Activated B cell treated with CpG ODN at 0.5 μM for 24 hours (primary cell): ENCODE data around the gene COPS3. TPM values are rescaled to one million over a fixed set of nuclear protein-coding genes. Genes with fewer than 3 reads are reported as not detected.

ENCODE experiments used
- ATAC-seq: fragments of 200-7000 bp; cut with Tn5 transposase; one replicate; pipeline ENCODE4 v1.10.0; 2021; ENCODE audit warnings: low read depth, mild to moderate bottlenecking, moderate library complexity
- CTCF ChIA-PET: fragments of 350-600 bp; sonication (Branson Sonifier 250); formaldehyde crosslinking; loops from one replicate; lab custom pipeline; 2021; ENCODE audit warnings: antibody characterized with exemption; lab: Charles Lee
- POLR2A ChIA-PET: fragments of 350-600 bp; sonication (Branson Sonifier 250); formaldehyde crosslinking; loops from one replicate; lab custom pipeline; 2021; ENCODE audit warnings: antibody characterized with exemption; lab: Charles Lee
- DNase-seq: peaks from one replicate; pipeline ENCODE4 v3.0.0; 2022
- H3K27ac Mint-ChIP-seq: one replicate; pipeline ENCODE4 v1.8.0; 2020; ENCODE audit warnings: mixed read lengths
- H3K27me3 Mint-ChIP-seq: one replicate; pipeline ENCODE4 v1.8.0; 2021; ENCODE audit warnings: mixed read lengths
- H3K36me3 Mint-ChIP-seq: one replicate; pipeline ENCODE4 v1.8.0; 2021; ENCODE audit warnings: low read depth, mixed read lengths
- H3K4me1 Mint-ChIP-seq: one replicate; pipeline ENCODE4 v1.8.0; 2021; ENCODE audit warnings: mixed read lengths
- H3K4me3 Mint-ChIP-seq: one replicate; pipeline ENCODE4 v1.8.0; 2020; ENCODE audit warnings: mild to moderate bottlenecking, mixed read lengths
- H3K9me3 Mint-ChIP-seq: one replicate; pipeline ENCODE4 v1.8.0; 2020; ENCODE audit warnings: mixed read lengths
- intact Hi-C: fragments of 100-400 bp; cut with micrococcal nuclease; formaldehyde crosslinking; loops from one replicate; pipeline ENCODE4 v1.15.1; 2024
- total RNA-seq: library from RNA; stranded (reverse); gene quantifications from 2 replicates; pipeline ENCODE4 v1.2.3, GENCODE V29; 2022
- TF ChIP-seq, protein P1 (sequence below): fragments of 200-600 bp; IDR thresholded peaks from one replicate; pipeline ENCODE4 v1.8.0; 2022; ENCODE audit warnings: antibody characterized with exemption, mild to moderate bottlenecking

The COPS3 gene
- total RNA-seq, 1 donor from 2014 or later = 73.7 TPM

DNA sequence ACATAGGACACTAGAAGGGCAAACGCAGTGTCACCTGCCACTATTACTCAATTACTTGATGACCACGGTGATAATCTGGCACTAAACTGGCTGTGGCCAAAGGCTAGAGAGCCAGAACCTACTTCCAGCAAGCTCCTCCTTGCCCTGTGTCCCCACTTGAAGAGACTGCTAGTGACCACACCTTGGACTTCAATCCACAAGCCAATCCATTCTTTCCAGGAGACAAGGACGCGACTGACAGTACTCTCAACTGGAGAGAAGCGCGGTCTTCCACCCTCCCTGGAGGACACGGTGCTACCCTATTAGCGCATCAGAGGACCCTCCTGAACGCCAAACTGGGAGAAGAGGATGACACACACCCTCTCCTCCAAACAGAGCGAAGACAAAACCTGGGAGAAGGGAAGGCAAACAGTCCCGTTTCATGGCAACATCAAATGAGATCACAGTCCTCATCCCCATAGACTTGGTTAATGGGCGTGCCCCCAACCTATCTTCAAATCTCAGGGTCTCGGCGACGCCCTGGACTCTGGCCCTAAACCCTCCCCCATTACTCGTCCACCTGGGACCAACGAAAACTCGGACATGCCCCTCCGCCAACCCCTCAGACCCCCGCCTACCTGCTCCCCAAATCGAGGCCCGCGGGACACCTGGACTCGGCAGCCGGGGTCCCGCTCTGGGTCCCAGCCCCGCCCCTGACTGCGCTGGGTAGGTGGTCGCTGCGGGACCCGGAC lies 44.6 kb downstream of the COPS3 start:
- Mint-ChIP-seq H3K27ac (peak overlapping the region; percentile 99), H3K4me1 (peaks cover 14% of the 10 kb centered on the region), H3K4me3 (peak overlapping the region; percentile 96), H3K9me3 (no peaks in the 10 kb centered on the region), H3K36me3 (peaks cover 26% of the 10 kb centered on the region), H3K27me3 (no peaks in the 10 kb centered on the region)
- ATAC-seq (no peak), DNase-seq (peak; percentile 21)
- POLR2A ChIA-PET = interaction anchor here (0.6 to 2.1 kb wide), 10 partner anchors 8 to 253 kb away, joined by 3 to 17 read pairs (median 4); partner anchors contain the start of gene COPS3
- CTCF ChIA-PET = interaction anchor here (0.7 kb wide), 1 partner anchor 44 kb away, joined by 3 read pairs; the partner anchor contains the start of gene COPS3
- intact Hi-C loops = loop anchor here (1.0 to 10.0 kb wide), 7 partner anchors 30 to 354 kb away; partner anchors contain the start of genes COPS3, NT5M, PEMT and PLD6
- TF ChIP-seq, protein P1, sequence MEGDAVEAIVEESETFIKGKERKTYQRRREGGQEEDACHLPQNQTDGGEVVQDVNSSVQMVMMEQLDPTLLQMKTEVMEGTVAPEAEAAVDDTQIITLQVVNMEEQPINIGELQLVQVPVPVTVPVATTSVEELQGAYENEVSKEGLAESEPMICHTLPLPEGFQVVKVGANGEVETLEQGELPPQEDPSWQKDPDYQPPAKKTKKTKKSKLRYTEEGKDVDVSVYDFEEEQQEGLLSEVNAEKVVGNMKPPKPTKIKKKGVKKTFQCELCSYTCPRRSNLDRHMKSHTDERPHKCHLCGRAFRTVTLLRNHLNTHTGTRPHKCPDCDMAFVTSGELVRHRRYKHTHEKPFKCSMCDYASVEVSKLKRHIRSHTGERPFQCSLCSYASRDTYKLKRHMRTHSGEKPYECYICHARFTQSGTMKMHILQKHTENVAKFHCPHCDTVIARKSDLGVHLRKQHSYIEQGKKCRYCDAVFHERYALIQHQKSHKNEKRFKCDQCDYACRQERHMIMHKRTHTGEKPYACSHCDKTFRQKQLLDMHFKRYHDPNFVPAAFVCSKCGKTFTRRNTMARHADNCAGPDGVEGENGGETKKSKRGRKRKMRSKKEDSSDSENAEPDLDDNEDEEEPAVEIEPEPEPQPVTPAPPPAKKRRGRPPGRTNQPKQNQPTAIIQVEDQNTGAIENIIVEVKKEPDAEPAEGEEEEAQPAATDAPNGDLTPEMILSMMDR = no peak

DNA sequence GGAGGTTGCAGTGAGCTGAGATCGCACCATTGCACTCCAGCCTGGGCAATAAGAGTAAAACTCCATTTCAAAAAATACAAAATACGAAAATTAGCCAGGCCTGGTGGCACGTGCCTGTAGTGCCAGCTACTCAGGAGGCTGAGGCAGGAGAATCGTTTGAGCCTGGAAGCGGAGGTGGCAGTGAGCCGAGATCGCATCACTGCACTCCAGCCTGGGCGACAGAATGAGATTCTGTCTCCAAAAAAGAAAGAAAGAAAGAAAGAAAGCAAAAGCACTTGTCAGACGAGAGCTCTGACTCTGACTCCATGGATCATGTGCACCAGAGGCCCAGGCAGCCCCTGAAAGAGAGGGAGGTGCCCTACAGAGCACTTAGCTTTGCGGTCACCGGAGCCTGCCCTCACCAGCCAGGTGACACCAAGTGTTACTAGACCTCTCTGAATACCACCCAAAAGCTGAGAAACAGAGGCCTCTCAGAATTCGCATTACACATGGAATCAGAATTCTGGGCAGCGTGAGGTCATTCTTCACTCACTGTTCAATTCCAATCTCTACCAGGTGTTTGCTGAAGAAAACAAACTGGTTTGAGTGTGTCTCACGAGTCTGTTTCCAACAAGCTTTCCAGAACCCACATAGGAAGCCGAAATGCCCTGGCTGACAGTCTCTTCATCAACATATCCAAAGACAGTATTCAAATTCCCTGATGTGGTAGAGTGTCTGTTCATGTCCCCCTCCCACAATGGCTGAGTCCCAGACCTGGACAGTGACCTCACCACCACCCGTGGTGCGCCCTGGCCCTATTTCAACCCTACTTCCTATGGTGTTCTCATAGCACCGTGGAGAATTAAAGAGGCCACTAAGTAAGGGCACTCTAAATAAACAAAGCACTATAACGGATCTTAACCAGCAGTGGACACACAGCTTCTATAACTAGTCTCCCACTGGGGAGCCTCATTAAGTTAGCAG lies 45.6 kb downstream of the COPS3 start:
- intact Hi-C loops = loop anchor here (2.0 to 10.0 kb wide), 5 partner anchors 59 to 355 kb away; partner anchors contain the start of genes NT5M and PEMT
- ChIA-PET POLR2A (interaction anchor here (0.7 to 2.1 kb wide), 2 partner anchors 45 to 256 kb away, joined by 7 to 17 read pairs; partner anchors contain the start of gene COPS3), CTCF (interaction anchor here (0.6 kb wide), 1 partner anchor 35 kb away, joined by 3 read pairs; no protein-coding TSS in a partner anchor)
- Mint-ChIP-seq H3K9me3 (no peaks in the 10 kb centered on the region), H3K4me1 (peaks cover 14% of the 10 kb centered on the region), H3K27ac (peak overlapping the region; percentile 99), H3K4me3 (peak overlapping the region; percentile 96), H3K36me3 (peaks cover 33% of the 10 kb centered on the region), H3K27me3 (no peaks in the 10 kb centered on the region)
- DNase-seq (no peak), ATAC-seq (no peak)
- TF ChIP-seq, protein P1 = no peak

GRCh38 chr17:17232303-17232621 lies 48.8 kb downstream of the COPS3 start:
- CTCF ChIA-PET = no interaction called here
- DNase-seq (no peak), ATAC-seq (no peak)
- H3K36me3 Mint-ChIP-seq = peaks cover 60% of the 10 kb centered on the region
- peaks cover 14% of the 10 kb centered on the region for H3K4me1 Mint-ChIP-seq
- H3K4me3 Mint-ChIP-seq = no peak overlapping the region
- intact Hi-C loops = loop anchor here (10.0 kb wide), 1 partner anchor 227 kb away; no protein-coding TSS in a partner anchor
- H3K27me3 Mint-ChIP-seq = no peaks in the 10 kb centered on the region
- TF ChIP-seq, protein P1 = no peak
- H3K9me3 Mint-ChIP-seq = no peaks in the 10 kb centered on the region
- no peak overlapping the region for H3K27ac Mint-ChIP-seq
- POLR2A ChIA-PET = interaction anchor here (0.6 kb wide), 1 partner anchor 29 kb away, joined by 4 read pairs; no protein-coding TSS in a partner anchor

GRCh38 chr17:17231621-17232302 lies 49.3 kb downstream of the COPS3 start:
- TF ChIP-seq, protein P1 = no peak
- H3K36me3 Mint-ChIP-seq = peaks cover 64% of the 10 kb centered on the region

More at GRCh38 chr17:17231621-17232302, 49.3 kb downstream of the COPS3 start:
- DNase-seq = no peak
- no peak overlapping the region for H3K27ac Mint-ChIP-seq
- ChIA-PET CTCF (no interaction called here), POLR2A (interaction anchor here (0.6 kb wide), 1 partner anchor 30 kb away, joined by 4 read pairs; no protein-coding TSS in a partner anchor)
- no peaks in the 10 kb centered on the region for H3K9me3 Mint-ChIP-seq
- ATAC-seq = no peak
- intact Hi-C loops = loop anchor here (10.0 kb wide), 1 partner anchor 227 kb away; no protein-coding TSS in a partner anchor
- no peak overlapping the region for H3K4me3 Mint-ChIP-seq
- no peaks in the 10 kb centered on the region for H3K27me3 Mint-ChIP-seq
- H3K4me1 Mint-ChIP-seq = peaks cover 14% of the 10 kb centered on the region
